ENCODE results near the gene SUOX.

GRCh38 chr12:55965941-55966407 is 31.1 kb upstream of the SUOX start, which contains the start of gene PMEL:
- TF ChIP-seq CTCF (conservative IDR thresholded peaks at IDR 0.05; ENCODE audit: low read depth, low read length) (no peak), POLR2A (IDR thresholded peaks at IDR 0.05; ENCODE audit: low read depth, low read length) (no peak), NFE2L2 (IDR thresholded peaks at IDR 0.05; ENCODE audit: low read depth, low read length) (no peak), FOS (IDR thresholded peaks at IDR 0.05; ENCODE audit: low read depth, low read length) (no peak), CEBPB (IDR thresholded peaks at IDR 0.05; ENCODE audit: low read depth, low read length) (no peak), MXI1 (IDR thresholded peaks at IDR 0.05; ENCODE audit: borderline replicate concordance, low read depth, low read length) (no peak), SMC3 (IDR thresholded peaks at IDR 0.05; ENCODE audit: low read depth, low read length) (no peak), ELK1 (IDR thresholded peaks at IDR 0.05; ENCODE audit: borderline replicate concordance, low read depth, low read length) (no peak), RFX5 (IDR thresholded peaks at IDR 0.05; ENCODE audit: low read depth, low read length) (no peak), RCOR1 (IDR thresholded peaks at IDR 0.05; ENCODE audit: insufficient replicate concordance, low read length) (no peak), USF2 (IDR thresholded peaks at IDR 0.05; ENCODE audit: low read depth, low read length) (no peak), MAZ (IDR thresholded peaks at IDR 0.05; ENCODE audit: borderline replicate concordance, low read depth, low read length) (no peak)

Data from IMR-90 (cell line).